Mesendoderm (in vitro differentiated cells): Measurements from ENCODE around the gene LGALS4.
"Not testable (repeated sequence)": the region's sequence is repeated elsewhere in the genome, so short reads cannot be mapped to it uniquely, and the experiment has no call there.

Source experiments
- DNase-seq: peaks from one replicate; pipeline ENCODE4 v3.0.0; 2013
- H2AK5ac ChIP-seq: 2 replicates; pipeline ENCODE4 v1.6.1; 2013; ENCODE audit warnings: low read length, inconsistent platforms
- H2BK120ac ChIP-seq: 2 replicates; pipeline ENCODE4 v1.6.1; 2013; ENCODE audit warnings: low read depth, mild to moderate bottlenecking, low read length, moderate library complexity, mixed read lengths
- H2BK15ac ChIP-seq: replicated peaks from 2 replicates; pipeline ENCODE4 v1.6.1; 2013; ENCODE audit warnings: low read depth, mild to moderate bottlenecking, moderate library complexity
- H2BK5ac ChIP-seq: 2 replicates; pipeline ENCODE4 v1.6.1; 2013; ENCODE audit warnings: low read length, inconsistent platforms
- H3K18ac ChIP-seq: 2 replicates; pipeline ENCODE4 v1.6.1; 2013; ENCODE audit warnings: mild to moderate bottlenecking, low read length, mixed read lengths
- H3K23ac ChIP-seq: one replicate; pipeline ENCODE4 v1.6.1; 2013; ENCODE audit warnings: low read length
- H3K27ac ChIP-seq: 2 replicates; pipeline ENCODE4 v1.5.1; 2013; ENCODE audit warnings: low read depth, mild to moderate bottlenecking, inconsistent platforms, low read length, moderate library complexity
- H3K27me3 ChIP-seq: 2 replicates; pipeline ENCODE4 v1.6.1; 2013; ENCODE audit warnings: low read length, control low read depth, mild to moderate bottlenecking, inconsistent platforms; ENCODE audit not compliant: insufficient read depth, poor library complexity
- H3K36me3 ChIP-seq: 2 replicates; pipeline ENCODE4 v1.6.1; 2013; ENCODE audit warnings: low read length, inconsistent platforms; ENCODE audit not compliant: control insufficient read depth, insufficient read depth
- H3K4ac ChIP-seq: one replicate; pipeline ENCODE4 v1.6.1; 2013; ENCODE audit warnings: low read depth, mild to moderate bottlenecking, low read length, moderate library complexity
- H3K4me1 ChIP-seq: 2 replicates; pipeline ENCODE4 v1.6.1; 2013; ENCODE audit warnings: low read depth, low read length, inconsistent platforms; ENCODE audit not compliant: control insufficient read depth
- H3K4me2 ChIP-seq: 2 replicates; pipeline ENCODE4 v1.6.1; 2013; ENCODE audit warnings: low read length
- H3K4me3 ChIP-seq: 2 replicates; pipeline ENCODE4 v1.5.1; 2013; ENCODE audit warnings: mild to moderate bottlenecking, low read length
- H3K56ac ChIP-seq: one replicate; pipeline ENCODE4 v1.6.1; 2013; ENCODE audit warnings: low read length
- H3K79me1 ChIP-seq: 2 replicates; pipeline ENCODE4 v1.6.1; 2013; ENCODE audit warnings: low read length, inconsistent platforms
- H3K79me2 ChIP-seq: 2 replicates; pipeline ENCODE4 v1.6.1; 2013; ENCODE audit warnings: mild to moderate bottlenecking, low read length; ENCODE audit not compliant: control insufficient read depth, insufficient read depth
- H3K9ac ChIP-seq: 2 replicates; pipeline ENCODE4 v1.6.1; 2013; ENCODE audit warnings: low read length, inconsistent platforms
- H4K5ac ChIP-seq: one replicate; pipeline ENCODE4 v1.6.1; 2013; ENCODE audit warnings: low read length
- H4K8ac ChIP-seq: one replicate; pipeline ENCODE4 v1.6.1; 2013; ENCODE audit warnings: low read depth, mild to moderate bottlenecking, control low read depth, low read length, moderate library complexity
- WGBS: extraction: QIAGEN DNeasy Blood & Tissue Kit; methylation state at CpG from one replicate; pipeline ENCODE4 v1.1.7; 2013; ENCODE audit warnings: low lambda C conversion rate, missing lambda C conversion rate; ENCODE audit not compliant: insufficient coverage; ENCODE audit errors: extremely low coverage; 5-methylcytosine and 5-hydroxymethylcytosine counted together

Gene LGALS4

GRCh38 chr19:38825936-38826335 lies 13.2 kb upstream of the LGALS4 start:
- H3K4me2 ChIP-seq, H2AK5ac ChIP-seq, H3K4me3 ChIP-seq, H3K4me1 ChIP-seq, H3K79me2 ChIP-seq, H3K56ac ChIP-seq, H2BK15ac ChIP-seq, H3K27ac ChIP-seq, H3K79me1 ChIP-seq, H2BK5ac ChIP-seq, H3K9ac ChIP-seq, H3K27me3 ChIP-seq, H4K5ac ChIP-seq, H3K4ac ChIP-seq, H3K36me3 ChIP-seq, H3K23ac ChIP-seq, DNase-seq, H2BK120ac ChIP-seq, H4K8ac ChIP-seq, H3K18ac ChIP-seq: not testable (repeated sequence)
- no CpG with 5 or more reads among the region's 7 CpGs for WGBS

- not testable (repeated sequence) for H3K36me3 ChIP-seq, H3K18ac ChIP-seq
Observed at GRCh38 chr19:38821230-38821825, 8.6 kb upstream of the LGALS4 start.

GRCh38 chr19:38819231-38819920 lies 6.6 kb upstream of the LGALS4 start:
- Histone ChIP-seq H3K27ac (no peak overlapping the region), H2AK5ac (no peak overlapping the region), H2BK120ac (no peak overlapping the region), H3K4me2 (no peak overlapping the region), H3K79me1 (no peaks in the 10 kb centered on the region), H4K5ac (no peak overlapping the region), H3K4me3 (no peak overlapping the region), H3K4me1 (no peaks in the 10 kb centered on the region), H4K8ac (no peak overlapping the region), H3K9ac (no peak overlapping the region), H3K79me2 (no peaks in the 10 kb centered on the region), H2BK15ac (no peak overlapping the region), H3K18ac (no peak overlapping the region), H3K23ac (no peak overlapping the region), H3K36me3 (no peaks in the 10 kb centered on the region), H2BK5ac (no peak overlapping the region), H3K4ac (no peak overlapping the region), H3K27me3 (no peaks in the 10 kb centered on the region), H3K56ac (no peak overlapping the region)
- no CpG with 5 or more reads among the region's 13 CpGs for WGBS
- no peak for DNase-seq

More at GRCh38 chr19:38821230-38821825, 8.6 kb upstream of the LGALS4 start:
- not testable (repeated sequence) for H3K27me3 ChIP-seq, H4K8ac ChIP-seq, H3K79me2 ChIP-seq, H2BK120ac ChIP-seq, H3K23ac ChIP-seq, H3K4me3 ChIP-seq, H3K4me2 ChIP-seq, H3K4ac ChIP-seq, H3K27ac ChIP-seq, H3K79me1 ChIP-seq, H2BK15ac ChIP-seq, H3K56ac ChIP-seq, H3K4me1 ChIP-seq, H2AK5ac ChIP-seq, H3K9ac ChIP-seq, H4K5ac ChIP-seq, H2BK5ac ChIP-seq, DNase-seq
- WGBS = no CpG with 5 or more reads among the region's 29 CpGs

- H3K27ac ChIP-seq = no peak overlapping the region
- no peak overlapping the region for H3K4me3 ChIP-seq
- H3K18ac ChIP-seq = no peak overlapping the region
- no CpG with 5 or more reads among the region's 15 CpGs for WGBS
- H2BK120ac ChIP-seq = no peak overlapping the region
- H3K4me2 ChIP-seq = no peak overlapping the region
- H3K56ac ChIP-seq = no peak overlapping the region
- no peaks in the 10 kb centered on the region for H3K27me3 ChIP-seq
- H3K4me1 ChIP-seq = no peaks in the 10 kb centered on the region
- DNase-seq = no peak
- H2BK5ac ChIP-seq = no peak overlapping the region
- no peak overlapping the region for H4K8ac ChIP-seq
- H3K23ac ChIP-seq = no peak overlapping the region
- no peaks in the 10 kb centered on the region for H3K79me1 ChIP-seq
- H2BK15ac ChIP-seq = no peak overlapping the region
- no peak overlapping the region for H4K5ac ChIP-seq
- H3K36me3 ChIP-seq = no peaks in the 10 kb centered on the region
- no peak overlapping the region for H2AK5ac ChIP-seq
- no peak overlapping the region for H3K4ac ChIP-seq
- H3K79me2 ChIP-seq = no peaks in the 10 kb centered on the region
- no peak overlapping the region for H3K9ac ChIP-seq
Observed at GRCh38 chr19:38817081-38817480, 4.3 kb upstream of the LGALS4 start.

- no CpG with 5 or more reads among the region's 18 CpGs for WGBS
- Histone ChIP-seq H3K79me2 (no peaks in the 10 kb centered on the region), H3K9ac (no peak overlapping the region), H3K23ac (no peak overlapping the region), H3K27ac (no peak overlapping the region), H3K4me3 (no peak overlapping the region), H4K8ac (no peak overlapping the region), H3K27me3 (no peaks in the 10 kb centered on the region), H3K4me2 (no peak overlapping the region), H3K56ac (no peak overlapping the region), H3K4me1 (no peaks in the 10 kb centered on the region), H2BK15ac (no peak overlapping the region), H3K4ac (no peak overlapping the region), H2AK5ac (no peak overlapping the region), H4K5ac (no peak overlapping the region), H2BK120ac (no peak overlapping the region), H3K36me3 (no peaks in the 10 kb centered on the region), H2BK5ac (no peak overlapping the region), H3K79me1 (no peaks in the 10 kb centered on the region), H3K18ac (no peak overlapping the region)
- no peak for DNase-seq
Observed at GRCh38 chr19:38816131-38816750, 3.5 kb upstream of the LGALS4 start.
